Stimulated activated naive CD4-positive, alpha-beta T cell (primary cell): ENCODE results near the gene VAMP5.

Source experiments
- DNase-seq, 6 experiments: peaks; one replicate each; lab custom pipeline; 2025; lab: John Stamatoyannopoulos, UW

Gene VAMP5

DNA sequence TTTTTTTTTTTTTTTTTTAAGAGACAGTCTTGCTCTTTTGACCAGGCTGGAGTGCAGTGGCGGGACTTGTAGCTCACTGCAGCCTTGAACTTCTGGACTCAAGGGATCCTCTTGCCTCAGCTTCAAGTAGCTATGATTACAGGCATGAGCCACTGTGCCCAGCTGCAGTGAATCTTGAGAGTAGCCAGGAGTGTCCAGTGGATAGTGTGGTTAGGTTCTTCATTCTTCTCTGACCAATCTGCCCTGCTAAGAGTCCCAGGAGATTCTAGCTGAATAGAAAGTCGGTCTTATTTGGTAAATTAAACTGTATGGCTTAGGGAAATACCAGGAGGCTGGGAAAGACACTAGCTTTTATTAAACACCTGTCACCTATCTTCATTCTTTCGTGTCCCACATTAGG, 47.1 kb downstream of the VAMP5 start:
- no peak for DNase-seq

DNA sequence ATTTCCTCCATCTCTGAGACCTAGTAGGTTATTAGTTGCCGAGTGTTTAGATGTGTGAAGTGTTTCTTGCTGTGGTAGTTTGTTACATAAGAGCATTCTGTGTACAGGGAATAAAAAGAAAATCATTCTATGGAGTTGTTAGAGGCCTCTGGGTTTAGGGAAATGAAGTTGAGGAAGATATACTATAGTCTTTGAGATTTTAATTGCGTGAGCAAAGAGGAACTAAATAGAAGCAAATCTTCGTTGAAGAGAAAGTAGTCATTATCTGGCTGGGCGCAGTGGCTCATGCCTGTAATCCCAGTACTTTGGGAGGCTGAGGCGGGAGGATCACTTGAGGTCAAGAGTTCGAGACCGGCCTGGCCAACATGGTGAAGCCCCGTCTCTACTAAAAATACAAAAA, 50.8 kb downstream of the VAMP5 start:
- no peak for DNase-seq

GRCh38 chr2:85635636-85636035, 51.4 kb downstream of the VAMP5 start:
- DNase-seq: no peak

- DNase-seq: no peak
Observed at GRCh38 chr2:85642725-85643124, 58.5 kb downstream of the VAMP5 start.
